NB4 (cell line): ENCODE measurements around the gene PEX26.

ENCODE experiments used
- MYC ChIP-seq: IDR thresholded peaks from 2 replicates; pipeline ENCODE4 v1.6.1; 2011; ENCODE audit warnings: low read depth, low read length
- POLR2A ChIP-seq: IDR thresholded peaks from 2 replicates; pipeline ENCODE4 v1.6.1; 2011; ENCODE audit warnings: mild to moderate bottlenecking; ENCODE audit not compliant: insufficient read length; ENCODE audit errors: extremely low read depth
- TF ChIP-seq, protein P1 (sequence below): IDR thresholded peaks from one replicate; pipeline ENCODE4 v1.5.1; 2012; ENCODE audit warnings: low read depth, low read length

DNA sequence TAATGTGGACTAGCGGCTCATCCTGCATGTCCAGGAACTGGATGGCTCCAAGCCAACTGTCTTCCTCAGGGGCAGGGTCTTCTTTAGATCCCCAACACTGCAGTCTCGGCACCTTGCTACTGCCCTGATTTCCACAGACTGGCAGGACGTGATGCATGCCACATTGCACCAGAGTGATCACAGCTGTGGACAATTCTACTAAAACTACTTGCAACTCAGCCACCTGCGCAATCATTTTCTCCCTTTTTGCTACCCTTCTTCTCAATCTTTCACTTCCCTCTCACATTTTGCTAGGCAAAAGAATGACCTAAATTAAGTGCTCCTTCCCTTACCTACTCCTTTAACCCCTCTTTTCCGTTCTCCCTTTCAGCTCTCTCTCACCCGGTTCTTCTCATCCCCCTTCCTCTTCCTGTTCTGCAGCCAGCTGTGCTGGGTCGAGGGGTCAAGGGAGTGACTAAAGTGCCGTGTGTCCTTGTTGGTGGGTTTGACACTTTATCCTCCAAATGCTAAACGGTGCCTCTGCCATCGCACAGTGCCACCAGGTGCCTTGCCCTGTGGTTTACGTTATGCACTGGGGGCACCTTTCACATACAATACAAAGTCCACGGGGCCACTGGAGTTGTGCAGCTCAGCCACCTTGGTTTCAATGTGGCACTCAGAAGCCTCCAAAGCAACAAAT lies 11.5 kb upstream of the PEX26 start:
- TF ChIP-seq POLR2A (no peak), MYC (no peak)
- TF ChIP-seq, protein P1, sequence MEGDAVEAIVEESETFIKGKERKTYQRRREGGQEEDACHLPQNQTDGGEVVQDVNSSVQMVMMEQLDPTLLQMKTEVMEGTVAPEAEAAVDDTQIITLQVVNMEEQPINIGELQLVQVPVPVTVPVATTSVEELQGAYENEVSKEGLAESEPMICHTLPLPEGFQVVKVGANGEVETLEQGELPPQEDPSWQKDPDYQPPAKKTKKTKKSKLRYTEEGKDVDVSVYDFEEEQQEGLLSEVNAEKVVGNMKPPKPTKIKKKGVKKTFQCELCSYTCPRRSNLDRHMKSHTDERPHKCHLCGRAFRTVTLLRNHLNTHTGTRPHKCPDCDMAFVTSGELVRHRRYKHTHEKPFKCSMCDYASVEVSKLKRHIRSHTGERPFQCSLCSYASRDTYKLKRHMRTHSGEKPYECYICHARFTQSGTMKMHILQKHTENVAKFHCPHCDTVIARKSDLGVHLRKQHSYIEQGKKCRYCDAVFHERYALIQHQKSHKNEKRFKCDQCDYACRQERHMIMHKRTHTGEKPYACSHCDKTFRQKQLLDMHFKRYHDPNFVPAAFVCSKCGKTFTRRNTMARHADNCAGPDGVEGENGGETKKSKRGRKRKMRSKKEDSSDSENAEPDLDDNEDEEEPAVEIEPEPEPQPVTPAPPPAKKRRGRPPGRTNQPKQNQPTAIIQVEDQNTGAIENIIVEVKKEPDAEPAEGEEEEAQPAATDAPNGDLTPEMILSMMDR, result no peak
